ENCODE results near the gene KCNT1. TPM values are rescaled to one million over a fixed set of nuclear protein-coding genes. Genes with fewer than 3 reads are reported as not detected.

The KCNT1 gene
- total RNA-seq, 2 donors from 2014 or later, result 0.48 TPM; not detected in 1

GRCh38 chr9:135728436-135729110 lies 26.6 kb downstream of the KCNT1 start:
- Histone ChIP-seq H3K27ac (no peak overlapping the region), H3K27me3 (no peaks in the 10 kb centered on the region), H3K9me3 (no peaks in the 10 kb centered on the region), H3K4me3 (no peak overlapping the region), H3K4me1 (no peaks in the 10 kb centered on the region), H3K36me3 (no peaks in the 10 kb centered on the region)
- TF ChIP-seq CTCF (IDR thresholded peaks at IDR 0.05), result no peak
- no peak for DNase-seq (ENCODE audit: low spot score)

- no peaks in the 10 kb centered on the region for H3K36me3 ChIP-seq
- DNase-seq (ENCODE audit: low spot score), result no peak
- no peaks in the 10 kb centered on the region for H3K4me1 ChIP-seq
- no peak overlapping the region for H3K4me3 ChIP-seq
- H3K9me3 ChIP-seq, result no peaks in the 10 kb centered on the region
- no peak overlapping the region for H3K27ac ChIP-seq
- H3K27me3 ChIP-seq, result no peaks in the 10 kb centered on the region
- TF ChIP-seq CTCF (IDR thresholded peaks at IDR 0.05), result no peak
Observed at GRCh38 chr9:135729480-135729879, 27.5 kb downstream of the KCNT1 start.

GRCh38 chr9:135731454-135731853 lies 29.5 kb downstream of the KCNT1 start:
- Histone ChIP-seq H3K27ac (no peak overlapping the region), H3K36me3 (no peaks in the 10 kb centered on the region), H3K9me3 (no peaks in the 10 kb centered on the region), H3K27me3 (no peaks in the 10 kb centered on the region), H3K4me3 (no peak overlapping the region), H3K4me1 (no peaks in the 10 kb centered on the region)
- DNase-seq (ENCODE audit: low spot score), result no peak
- TF ChIP-seq CTCF (IDR thresholded peaks at IDR 0.05), result no peak

GRCh38 chr9:135732569-135733257 lies 30.7 kb downstream of the KCNT1 start:
- H3K9me3 ChIP-seq, result no peaks in the 10 kb centered on the region
- no peak overlapping the region for H3K27ac ChIP-seq
- peaks cover 0 to 5% of the 10 kb centered on the region in 2 donors for H3K27me3 ChIP-seq
- H3K4me1 ChIP-seq, result no peaks in the 10 kb centered on the region
- TF ChIP-seq CTCF (IDR thresholded peaks at IDR 0.05), result no peak
- H3K36me3 ChIP-seq, result no peaks in the 10 kb centered on the region
- H3K4me3 ChIP-seq, result no peak overlapping the region
- no peak for DNase-seq (ENCODE audit: low spot score)

GRCh38 chr9:135734616-135735144 lies 32.7 kb downstream of the KCNT1 start:
- no peaks in the 10 kb centered on the region for H3K4me1 ChIP-seq
- no peaks in the 10 kb centered on the region for H3K36me3 ChIP-seq
- no peak for TF ChIP-seq CTCF (IDR thresholded peaks at IDR 0.05)
- H3K27me3 ChIP-seq, result peaks cover 0 to 5% of the 10 kb centered on the region in 2 donors
- no peak overlapping the region for H3K27ac ChIP-seq
- H3K9me3 ChIP-seq, result no peaks in the 10 kb centered on the region
- no peak for DNase-seq (ENCODE audit: low spot score)
- no peak overlapping the region for H3K4me3 ChIP-seq
